GM23338 (cell line): Measurements from ENCODE around the gene TNFRSF11A.

ENCODE experiments used
- CREB1 ChIP-seq: fragments of 250-450 bp; sonication (Bioruptor Pico); IDR thresholded peaks from 2 replicates; pipeline ENCODE4 v1.5.0; 2020; ENCODE audit warnings: low read depth, mild to moderate bottlenecking, moderate library complexity
- CTCF ChIP-seq, 2 experiments: fragments of 200-600 bp in 1 of 2; sonication (generic) in 1 of 2; conservative IDR thresholded peaks; 2 replicates each; pipeline versions ENCODE4 v1.5.1 to v1.6.1; 2016 to 2017; ENCODE audit warnings: antibody characterized with exemption in 2 of 2, low read depth in 2 of 2, mild to moderate bottlenecking in 2 of 2, moderate library complexity in 1 of 2
- ETS1 ChIP-seq: IDR thresholded peaks from 2 replicates; pipeline ENCODE4 v1.6.1; 2016; ENCODE audit warnings: antibody characterized with exemption
- EZH2 ChIP-seq: fragments of 200-600 bp; sonication (generic); IDR thresholded peaks from one replicate; pipeline ENCODE4 v1.8.0; 2017; ENCODE audit warnings: antibody characterized with exemption, mild to moderate bottlenecking, low read depth; ENCODE audit not compliant: unreplicated experiment
- EZH2phosphoT487 ChIP-seq: fragments of 200-600 bp; sonication (generic); IDR thresholded peaks from one replicate; pipeline ENCODE4 v1.8.1; 2018; ENCODE audit warnings: antibody characterized with exemption; ENCODE audit not compliant: unreplicated experiment
- JUNB ChIP-seq: IDR thresholded peaks from one replicate; pipeline ENCODE4 v1.6.1; 2016; ENCODE audit warnings: antibody characterized with exemption; ENCODE audit not compliant: unreplicated experiment
- POLR2AphosphoS5 ChIP-seq: IDR thresholded peaks from 2 replicates; pipeline ENCODE4 v1.6.1; 2016; ENCODE audit warnings: antibody characterized with exemption, low read depth
- REST ChIP-seq: IDR thresholded peaks from one replicate; pipeline ENCODE4 v1.6.1; 2018; ENCODE audit warnings: antibody characterized with exemption; ENCODE audit not compliant: unreplicated experiment
- ZNF114 ChIP-seq: fragments of 250-450 bp; sonication (Bioruptor Pico); IDR thresholded peaks from 2 replicates; pipeline ENCODE4 v1.5.0; 2020; ENCODE audit warnings: mild to moderate bottlenecking, moderate library complexity
- ZNF462 ChIP-seq: fragments of 250-450 bp; sonication (Bioruptor Pico); IDR thresholded peaks from 2 replicates; pipeline ENCODE4 v1.5.0; 2020; ENCODE audit warnings: mild to moderate bottlenecking, moderate library complexity

- no peak for TF ChIP-seq CTCF (conservative IDR thresholded peaks at IDR 0.05; ENCODE audit: low read depth in 2 of 2)
- TF ChIP-seq POLR2AphosphoS5: no peak
- TF ChIP-seq EZH2: no peak
- no peak for TF ChIP-seq REST
- no peak for TF ChIP-seq EZH2phosphoT487
- no peak for TF ChIP-seq ETS1
- no peak for TF ChIP-seq ZNF114
- no peak for TF ChIP-seq CREB1
- no peak for TF ChIP-seq ZNF462
- TF ChIP-seq JUNB: no peak
These were observed 111.6 kb downstream of the TNFRSF11A start for GRCh38 chr18:62436636-62437234.
